T-helper 2 cell treated with Interferon-gamma antibody and Interleukin-4, amounts not matched to agents 100 ng/mL and 5 ng/mL, for 36 hours (primary cell): ENCODE data around the gene KCNK3. TPM values are rescaled to one million over a fixed set of nuclear protein-coding genes. Genes with fewer than 3 reads are reported as not detected.

Experiments
- intact Hi-C: fragments of 100-400 bp; cut with micrococcal nuclease; formaldehyde crosslinking; loops from one replicate; pipeline ENCODE4 v1.15.1; 2023
- total RNA-seq: library from RNA; stranded (reverse); gene quantifications from 2 replicates; pipeline ENCODE4 v1.2.3, GENCODE V29; 2022

The KCNK3 gene
- total RNA-seq, 1 donor from 2014 or later: not detected

DNA sequence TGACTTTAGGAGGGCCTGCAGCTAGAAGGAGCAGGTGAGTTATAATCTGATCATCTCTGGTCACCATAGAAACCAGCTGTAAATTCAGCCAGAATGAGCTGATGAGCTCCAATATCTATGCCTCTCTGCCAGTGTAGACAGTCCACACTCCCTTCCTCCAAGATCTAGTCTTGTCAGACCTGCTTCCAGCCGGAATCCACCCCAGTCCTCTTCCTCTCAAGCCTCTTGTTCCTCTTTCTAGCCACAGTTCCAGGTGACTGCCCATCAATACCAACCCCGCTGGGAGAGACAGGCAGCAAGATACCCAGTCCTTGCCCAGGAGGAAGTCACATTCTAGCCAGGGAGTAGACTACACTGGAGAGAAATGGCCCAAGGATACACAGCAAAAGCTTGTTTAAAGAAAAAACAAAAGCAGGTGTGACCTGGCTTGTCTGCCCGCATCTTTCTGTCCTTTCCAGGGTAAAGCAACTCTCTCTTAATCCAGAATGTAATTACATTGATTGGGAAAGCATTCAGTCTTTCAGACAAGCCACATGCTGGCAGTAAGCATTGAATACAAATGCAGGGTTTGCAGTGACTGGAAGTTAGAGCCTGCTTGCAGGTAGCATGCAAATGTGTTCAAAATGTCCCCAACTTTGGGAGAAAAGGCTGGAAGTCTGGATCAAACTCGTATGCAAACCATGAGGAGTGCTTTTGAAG is 62.6 kb downstream of the KCNK3 start:
- intact Hi-C loops: no loop called here

DNA sequence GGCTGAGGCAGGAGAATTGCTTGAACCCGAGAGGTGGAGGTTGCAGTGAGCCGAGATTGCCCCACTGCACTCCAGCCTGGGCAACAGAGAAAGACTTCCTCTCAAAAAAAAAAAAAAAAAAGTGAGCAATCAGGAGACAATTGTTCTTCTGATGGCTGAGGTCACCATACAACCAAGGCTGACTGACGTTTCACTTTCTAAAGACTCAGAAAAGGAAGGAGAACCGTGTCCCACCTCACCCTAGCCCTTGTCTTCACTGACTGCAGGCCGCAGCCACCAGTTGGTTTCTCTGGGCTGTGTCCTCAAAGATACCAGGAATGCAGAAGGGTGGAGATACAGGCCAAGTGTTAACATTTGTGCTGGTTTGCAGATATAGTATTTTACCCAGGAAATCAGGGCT is 63.8 kb downstream of the KCNK3 start:
- intact Hi-C loops: no loop called here

DNA sequence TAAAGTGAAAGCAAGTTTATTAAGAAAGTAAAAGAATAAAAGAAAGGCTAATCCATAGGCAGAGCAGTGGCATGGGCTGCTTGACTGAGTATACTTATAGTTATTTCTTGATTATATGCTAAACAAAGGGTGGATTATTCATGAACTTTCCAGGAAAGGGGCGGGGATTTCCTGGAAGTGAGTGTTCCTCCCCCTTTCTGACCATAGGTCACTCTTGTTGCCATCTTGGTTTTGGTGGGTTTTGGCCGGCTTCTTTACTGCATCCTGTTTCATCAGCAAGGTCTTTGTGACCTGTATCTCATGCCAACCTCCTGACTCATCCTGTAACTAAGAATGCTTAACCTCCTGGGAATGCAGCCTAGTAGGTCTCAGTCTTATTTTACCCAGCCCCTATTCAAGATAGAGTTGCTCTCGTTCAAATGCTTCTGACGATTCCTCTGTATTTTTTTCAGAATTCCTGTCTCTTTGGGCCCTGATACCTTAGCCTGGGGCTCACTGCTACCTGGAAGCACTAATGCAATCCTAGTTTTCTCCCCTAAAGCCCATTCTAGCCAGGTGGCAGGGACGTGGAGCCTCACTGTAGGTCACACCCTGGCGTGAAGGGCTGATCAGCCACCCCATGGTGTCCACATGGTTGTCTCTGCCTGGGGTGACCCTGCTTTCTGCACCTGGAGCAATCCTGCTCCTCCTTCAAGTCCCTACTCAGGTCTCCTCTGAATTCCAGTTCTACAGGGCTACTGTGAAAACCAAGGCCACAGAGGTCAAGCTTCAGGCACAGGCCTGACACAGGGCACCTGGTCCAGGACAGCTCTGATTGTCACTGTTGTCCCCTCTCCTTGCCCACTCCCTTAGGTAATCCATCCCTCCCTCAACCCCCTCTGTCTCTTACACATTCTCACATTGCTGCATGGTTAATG is 65.6 kb downstream of the KCNK3 start:
- intact Hi-C loops: no loop called here

DNA sequence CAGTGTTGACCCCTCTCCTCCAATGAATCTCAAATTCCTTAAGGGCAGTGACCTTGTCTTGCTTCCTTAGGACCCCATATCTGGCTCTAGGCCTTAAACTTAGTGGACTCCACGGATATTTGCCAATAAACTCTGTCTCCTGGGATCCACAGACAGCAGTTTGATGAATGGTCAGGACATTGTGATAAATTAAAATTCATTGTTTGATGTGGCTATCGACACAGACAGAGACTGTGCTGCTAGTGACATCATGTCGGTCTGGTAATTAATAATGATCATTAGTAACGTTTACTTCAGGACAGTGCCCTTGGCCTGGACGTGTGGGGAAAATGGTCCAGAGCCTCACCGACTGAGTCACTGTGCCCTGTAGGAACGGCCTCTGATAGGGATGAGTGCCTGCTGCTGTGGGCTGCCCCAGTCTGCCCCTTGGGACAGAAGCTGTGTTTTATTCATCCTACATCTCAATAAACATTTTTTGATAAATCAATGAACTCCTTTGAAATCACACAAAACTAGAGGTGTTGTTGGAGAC is 66.3 kb downstream of the KCNK3 start:
- intact Hi-C loops: no loop called here

DNA sequence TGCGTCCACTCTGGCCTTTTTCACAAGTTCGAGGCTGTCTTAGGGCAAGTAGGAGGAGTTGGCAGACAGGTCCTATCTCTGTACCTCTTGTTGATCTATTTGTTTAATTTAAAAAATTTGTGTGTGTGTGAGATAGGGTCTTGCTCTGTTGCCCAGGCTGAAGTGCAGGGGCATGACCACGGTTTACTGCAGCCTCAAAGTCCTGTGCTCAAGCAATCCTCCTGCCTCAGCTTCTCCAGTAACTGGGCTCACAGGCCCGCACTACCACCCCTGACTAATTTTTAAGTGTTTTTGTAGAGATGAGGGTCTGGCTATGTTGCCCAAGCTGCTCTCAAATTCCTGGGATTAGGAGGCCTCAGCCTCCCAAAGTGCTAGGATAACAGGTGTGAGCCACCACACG is 67.3 kb downstream of the KCNK3 start:
- intact Hi-C loops: loop anchor here (10.0 kb wide), 3 partner anchors 255 to 1965 kb away; partner anchors contain the start of genes ADGRF3, CENPO, PTRHD1 and SELENOI

DNA sequence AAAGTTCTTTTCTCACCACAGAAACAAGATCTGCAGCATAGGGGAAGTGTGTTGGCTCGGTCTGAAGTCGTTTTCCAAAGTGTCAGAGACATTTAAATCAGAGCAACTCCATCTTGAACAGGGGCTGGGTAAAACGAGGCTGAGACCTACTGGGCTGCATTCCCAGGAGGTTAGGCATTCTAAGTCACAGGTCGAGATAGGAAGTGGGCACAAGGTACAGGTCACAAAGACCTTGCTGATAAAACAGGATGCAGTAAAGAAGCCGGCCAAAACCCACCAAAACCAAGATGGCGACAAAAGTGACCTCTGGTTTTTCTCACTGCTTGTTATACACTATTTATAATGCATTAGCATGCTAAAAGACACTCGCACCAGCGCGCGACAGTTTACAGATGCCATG is 68.5 kb downstream of the KCNK3 start:
- intact Hi-C loops: loop anchor here (10.0 kb wide), 3 partner anchors 256 to 1966 kb away; partner anchors contain the start of genes ADGRF3, CENPO, PTRHD1 and SELENOI

DNA sequence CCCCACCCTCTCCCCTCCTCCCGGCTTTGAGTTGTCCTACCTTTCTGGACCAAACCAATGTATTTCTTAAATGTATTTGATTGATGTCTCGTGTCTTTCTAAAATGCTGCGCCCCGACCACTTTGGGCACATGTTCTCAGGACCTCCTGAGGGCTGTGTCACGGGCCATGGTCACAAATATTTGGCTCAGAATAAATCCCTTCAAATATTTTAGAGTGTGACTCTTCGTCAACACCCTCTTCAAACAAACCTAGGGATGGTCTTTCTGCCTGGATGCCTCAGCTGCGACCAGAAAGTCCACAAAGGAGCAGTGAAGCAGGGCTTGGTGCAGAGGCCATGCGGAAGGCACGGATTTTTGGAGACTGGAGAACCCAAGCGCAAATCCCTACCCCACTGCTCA is 70.5 kb downstream of the KCNK3 start:
- intact Hi-C loops: loop anchor here (10.0 kb wide), 3 partner anchors 258 to 1968 kb away; partner anchors contain the start of genes ADGRF3, CENPO, PTRHD1 and SELENOI

DNA sequence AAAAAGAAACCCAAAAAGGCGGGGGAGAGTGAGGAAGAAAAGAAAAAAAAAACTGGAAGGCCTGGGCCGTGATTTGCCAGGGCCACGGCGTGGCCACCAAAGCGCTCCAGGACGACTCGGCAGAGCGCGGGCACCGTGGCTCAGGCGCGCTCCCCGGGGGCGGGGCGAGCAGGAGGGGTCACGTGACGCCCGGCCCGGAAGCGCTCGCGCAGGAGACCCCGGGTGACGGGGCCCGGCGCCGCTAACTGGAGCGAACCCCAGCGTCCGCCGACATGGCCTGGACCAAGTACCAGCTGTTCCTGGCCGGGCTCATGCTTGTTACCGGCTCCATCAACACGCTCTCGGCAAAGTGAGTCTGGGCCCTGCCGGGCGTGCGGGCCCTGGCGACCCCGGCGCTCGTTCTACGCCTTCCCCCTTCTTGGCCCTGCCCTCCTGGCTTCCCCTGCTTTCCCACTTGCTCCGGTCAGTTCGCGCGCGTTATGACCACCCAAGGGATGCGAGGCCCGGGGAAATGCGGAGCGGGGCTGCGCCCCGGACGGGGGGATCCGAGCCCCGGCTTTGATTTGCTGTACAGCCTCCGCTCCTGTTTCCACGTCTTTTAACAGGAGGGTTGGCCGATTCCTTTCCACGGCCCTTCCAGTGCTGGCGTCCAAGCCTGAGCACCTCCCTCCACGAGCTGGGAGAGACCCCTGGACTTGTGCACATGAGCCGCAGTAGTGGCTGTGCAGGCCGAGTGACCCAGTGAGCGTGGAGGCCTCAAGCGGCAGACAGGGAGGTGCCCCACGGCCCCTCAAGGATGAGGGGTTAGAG is 71.8 kb downstream of the KCNK3 start, which contains the start of gene SLC35F6:
Gene SLC35F6 (plus strand): TSS at position 207 of the 810 bp plus-strand sequence. CDS start 66 bp downstream, at position 273.
- intact Hi-C loops: loop anchor here (1.0 to 10.0 kb wide), 4 partner anchors 21 to 1969 kb away; partner anchors contain the start of genes ADGRF3, CENPO, PTRHD1 and SELENOI

DNA sequence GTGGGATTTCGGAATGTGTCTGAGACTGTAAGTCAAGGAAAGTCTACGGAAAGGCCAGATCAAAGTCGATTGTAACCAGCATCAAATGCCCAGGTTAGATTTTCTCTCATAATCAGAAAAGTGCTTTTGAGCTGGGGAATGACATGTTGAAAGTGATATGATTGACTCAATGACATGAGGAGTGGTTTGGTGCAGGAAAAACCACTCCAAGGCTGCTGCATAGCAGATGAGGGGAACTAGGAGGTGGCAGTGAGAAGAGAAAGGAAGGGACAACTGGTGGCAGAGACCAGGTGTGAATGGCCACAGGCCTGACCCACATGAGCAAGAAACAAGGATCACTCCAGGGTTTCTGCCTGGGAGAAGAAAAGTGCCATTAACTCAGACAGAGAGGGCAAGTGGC is 72.4 kb downstream of the KCNK3 start:
- intact Hi-C loops: loop anchor here (1.0 to 10.0 kb wide), 4 partner anchors 20 to 1970 kb away; partner anchors contain the start of genes ADGRF3, CENPO, PTRHD1 and SELENOI

DNA sequence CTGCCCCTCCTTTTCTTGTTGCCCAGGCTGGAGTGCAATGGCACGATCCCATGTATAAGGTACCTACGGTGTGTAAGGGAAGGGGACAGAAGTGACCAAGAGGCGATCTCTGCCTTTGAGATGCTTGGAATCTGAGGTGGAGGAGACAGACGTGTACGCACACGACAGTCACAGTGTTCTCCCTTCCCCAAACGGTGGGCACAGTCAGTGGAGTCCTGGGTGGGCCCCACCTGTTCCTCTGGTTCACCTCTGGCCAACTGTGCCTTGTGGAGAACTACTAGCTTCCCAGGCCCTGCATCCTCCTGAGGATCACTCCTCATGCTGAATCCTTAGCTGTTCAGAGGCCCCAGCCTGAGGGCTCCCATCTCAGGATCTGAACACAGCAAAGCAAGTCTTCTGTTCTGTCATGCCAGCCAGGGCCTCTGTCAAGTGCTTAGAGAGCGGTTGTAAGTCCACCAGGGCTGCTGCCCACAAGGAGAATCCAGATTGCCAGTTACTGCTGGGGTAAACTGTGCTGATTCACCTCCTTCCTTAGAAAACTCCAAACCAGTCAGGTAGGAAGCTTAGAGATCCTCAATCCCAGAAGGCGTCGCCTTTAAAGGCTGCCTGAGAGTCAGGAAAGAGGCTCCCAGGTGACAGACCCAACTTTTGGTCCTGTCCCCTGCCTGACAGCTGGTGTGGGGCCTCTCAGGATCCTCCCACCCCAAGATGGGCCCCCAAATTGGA is 73.1 kb downstream of the KCNK3 start:
- intact Hi-C loops: loop anchor here (10.0 kb wide), 3 partner anchors 261 to 1971 kb away; partner anchors contain the start of genes ADGRF3, CENPO, PTRHD1 and SELENOI

DNA sequence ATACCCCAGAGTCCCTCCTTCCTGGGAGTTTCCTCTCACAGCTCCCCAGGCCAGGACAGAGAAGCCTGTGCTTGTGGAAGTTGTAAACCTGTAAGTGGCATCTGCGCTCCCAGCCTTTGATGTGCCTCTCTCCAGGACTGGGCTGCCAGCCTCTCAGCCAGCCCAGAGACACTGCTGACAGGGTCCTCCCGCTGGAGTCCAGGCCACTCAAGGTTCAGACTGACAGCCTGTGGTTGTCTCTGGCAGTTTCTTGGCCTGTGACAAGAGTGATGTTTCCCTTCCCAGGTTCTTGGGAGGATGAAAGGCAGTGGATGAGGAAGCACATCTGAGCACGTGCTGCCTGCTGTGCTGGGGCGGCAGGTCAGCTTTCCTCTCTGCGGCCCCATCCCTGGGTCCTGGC is 74.6 kb downstream of the KCNK3 start:
- intact Hi-C loops: loop anchor here (10.0 kb wide), 3 partner anchors 262 to 1972 kb away; partner anchors contain the start of genes ADGRF3, CENPO, PTRHD1 and SELENOI

DNA sequence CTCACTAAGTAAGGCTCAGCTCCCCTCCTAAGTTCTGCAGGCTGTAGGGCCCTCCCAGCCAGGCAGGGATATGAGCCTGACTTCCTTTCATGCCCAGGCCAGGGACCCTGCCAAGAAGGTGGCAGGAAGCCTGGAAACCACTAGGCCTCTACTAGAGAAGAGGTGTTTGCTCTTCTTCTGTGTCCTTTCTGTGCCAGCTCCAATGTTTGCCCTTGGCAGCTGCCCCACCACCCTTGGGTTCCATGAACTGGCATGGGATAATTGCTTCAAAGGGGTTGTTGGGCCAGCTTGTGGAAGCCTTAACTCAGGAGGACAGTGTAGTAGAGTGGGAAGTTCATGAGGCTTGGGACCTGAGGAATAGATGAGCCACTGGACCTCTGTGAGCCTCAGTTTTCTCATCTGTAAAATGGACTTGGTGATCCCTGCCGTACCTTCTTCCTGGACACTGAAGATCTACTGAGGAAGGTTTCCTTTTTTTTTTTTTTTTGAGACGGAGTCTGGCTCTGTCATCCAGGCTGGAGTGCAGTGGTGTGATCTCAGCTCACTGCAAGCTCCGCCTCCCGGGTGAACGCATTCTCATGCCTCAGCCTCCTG is 75.5 kb downstream of the KCNK3 start:
- intact Hi-C loops: loop anchor here (10.0 kb wide), 3 partner anchors 263 to 1973 kb away; partner anchors contain the start of genes ADGRF3, CENPO, PTRHD1 and SELENOI

DNA sequence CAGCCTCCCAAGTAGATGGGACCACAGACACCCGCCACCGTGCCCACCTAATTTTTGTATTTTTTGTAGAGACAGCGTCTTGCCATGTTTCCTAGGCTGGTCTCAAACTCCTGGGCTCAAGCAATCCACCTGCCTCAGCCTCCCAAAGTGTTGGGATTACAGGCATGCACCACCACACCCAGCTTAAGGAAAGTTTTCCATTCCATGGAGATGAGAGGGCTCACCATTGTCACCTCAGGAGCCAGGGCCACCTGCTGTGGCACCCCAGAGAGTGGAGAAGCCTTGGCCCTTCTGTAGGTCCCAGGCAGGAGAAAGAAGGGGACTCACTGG is 76.2 kb downstream of the KCNK3 start:
- intact Hi-C loops: loop anchor here (10.0 kb wide), 3 partner anchors 264 to 1974 kb away; partner anchors contain the start of genes ADGRF3, CENPO, PTRHD1 and SELENOI

DNA sequence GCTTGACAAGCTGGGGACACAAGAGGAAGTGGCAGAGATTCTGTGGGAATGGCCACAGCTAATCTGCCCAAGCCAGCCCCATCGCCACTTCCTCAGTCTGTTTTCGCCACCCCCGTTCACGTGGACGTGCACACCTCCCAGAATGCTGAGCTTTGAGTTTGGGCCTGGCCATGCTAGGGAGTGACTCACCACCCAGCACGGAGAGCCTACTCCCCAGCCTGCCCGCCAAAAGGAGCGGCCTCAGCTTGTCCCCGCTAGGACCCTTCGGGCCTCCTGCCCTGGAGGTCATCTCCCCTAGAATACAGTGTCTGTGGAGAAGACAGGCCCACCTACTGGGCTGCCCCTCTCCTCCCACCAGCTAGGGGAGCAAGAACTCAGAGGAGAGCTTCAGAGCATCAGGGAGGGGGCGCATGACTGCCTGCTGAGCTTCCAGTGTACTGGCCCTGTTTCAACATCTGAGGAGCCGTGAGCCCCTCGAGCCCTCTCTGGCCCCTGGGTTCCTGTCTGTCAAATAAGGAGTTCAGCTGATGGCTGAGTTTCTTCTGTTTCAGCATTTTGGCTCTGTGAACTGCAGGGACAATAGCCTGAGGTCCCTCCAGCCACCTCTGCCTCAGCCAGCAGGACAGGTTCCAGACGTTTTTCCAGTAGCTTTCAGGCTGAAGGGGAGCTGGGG is 76.7 kb downstream of the KCNK3 start:
- intact Hi-C loops: loop anchor here (10.0 kb wide), 3 partner anchors 264 to 1974 kb away; partner anchors contain the start of genes ADGRF3, CENPO, PTRHD1 and SELENOI

DNA sequence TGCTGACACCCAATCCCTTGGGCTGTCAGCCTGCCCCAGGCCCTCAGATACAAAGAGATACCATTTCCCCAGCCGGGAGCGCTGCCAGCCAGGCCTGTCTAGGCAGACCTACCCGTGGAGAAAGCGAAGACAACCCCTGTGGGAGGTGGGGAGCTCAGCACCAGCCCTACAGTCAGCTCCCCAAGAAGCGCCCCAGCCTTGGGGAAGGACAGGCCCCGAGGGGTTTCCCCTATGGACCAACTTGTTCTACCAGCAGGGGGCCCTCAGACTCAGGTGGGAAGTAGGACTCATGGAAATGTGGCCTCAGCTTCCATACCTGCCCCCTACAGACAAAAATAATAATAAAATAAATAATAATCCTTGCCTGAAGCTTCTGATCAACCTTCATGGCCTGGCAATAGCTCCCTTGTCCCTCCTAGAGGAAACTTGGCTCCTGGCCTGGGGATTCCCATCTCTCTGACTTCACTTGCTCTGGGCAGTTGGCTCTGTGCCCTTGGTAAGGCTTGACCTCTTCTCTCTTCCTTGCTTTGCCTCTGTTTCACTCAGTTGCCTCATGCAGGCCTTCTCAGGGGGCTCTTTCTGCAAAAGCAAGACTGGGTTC is 78.6 kb downstream of the KCNK3 start:
- intact Hi-C loops: no loop called here

DNA sequence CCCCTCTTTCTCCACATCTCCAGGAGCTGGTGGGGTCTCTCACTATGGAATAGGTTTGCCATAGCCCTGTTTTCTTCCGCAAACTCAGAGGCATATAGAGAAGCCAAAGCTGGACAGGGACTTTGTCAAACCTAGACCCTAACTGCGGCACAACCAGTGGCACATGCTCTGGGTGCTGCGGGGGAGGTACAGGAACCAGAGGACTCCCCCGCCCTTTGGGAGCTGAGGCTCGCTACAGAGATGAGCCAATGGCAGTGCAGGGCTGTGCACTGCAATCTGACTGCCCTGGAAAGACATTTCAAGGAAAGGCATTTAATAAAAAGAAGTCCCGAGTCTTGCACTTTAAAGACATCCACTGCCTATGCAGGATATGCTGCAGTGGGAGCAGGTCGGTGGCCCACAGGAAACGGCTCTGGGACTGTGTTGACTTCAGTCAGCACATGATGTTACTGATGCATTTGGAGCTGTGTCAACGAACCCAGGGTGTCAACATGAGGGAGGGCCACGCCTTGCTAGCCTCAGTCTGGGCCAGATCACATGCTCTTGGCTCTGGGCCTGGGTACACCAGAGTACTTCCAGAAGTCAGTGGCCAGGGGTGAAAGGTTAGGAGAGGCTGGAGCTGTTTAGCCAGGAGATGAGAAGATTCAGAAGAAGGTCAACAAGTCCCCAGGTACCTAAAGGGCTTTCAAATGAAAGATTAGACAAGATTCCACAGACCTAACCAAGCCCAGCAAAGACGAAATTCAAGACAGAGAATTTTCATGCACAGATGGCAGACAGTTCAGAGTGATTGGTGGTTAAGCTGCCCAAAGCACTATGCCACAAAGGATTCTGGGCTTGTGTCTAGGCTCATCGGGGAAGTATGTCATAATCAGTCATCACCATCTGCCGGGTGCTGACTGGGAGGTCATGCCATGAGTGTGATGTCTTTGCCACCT is 79.8 kb downstream of the KCNK3 start:
- intact Hi-C loops: no loop called here

DNA sequence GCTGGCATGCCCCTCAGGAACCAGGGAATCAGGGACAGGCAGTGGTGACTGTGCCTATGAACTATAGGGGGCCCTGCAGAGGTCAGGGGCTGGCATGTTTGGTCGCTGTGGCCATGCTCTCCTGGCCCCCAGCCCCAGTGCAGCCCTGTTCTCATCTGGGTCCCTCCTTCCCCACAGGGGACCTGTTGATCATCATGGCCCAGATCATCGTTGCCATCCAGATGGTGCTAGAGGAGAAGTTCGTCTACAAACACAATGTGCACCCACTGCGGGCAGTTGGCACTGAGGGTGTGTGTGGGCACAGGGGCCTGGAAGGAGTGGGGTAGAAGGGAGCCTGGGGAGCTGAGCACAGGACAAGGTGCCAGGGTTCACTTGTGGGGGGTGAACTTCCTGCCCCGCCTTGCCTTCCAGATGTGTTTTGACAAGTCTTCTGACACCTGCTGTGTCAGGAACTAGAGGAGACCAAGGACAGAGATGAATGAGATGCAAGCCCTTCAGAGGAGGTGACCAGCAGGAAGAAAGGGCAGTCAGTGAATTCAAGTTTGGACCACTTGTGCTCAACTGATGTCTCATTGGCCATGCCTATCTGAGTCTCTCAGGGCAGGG is 83.8 kb downstream of the KCNK3 start:
- intact Hi-C loops: no loop called here
